Fibroblast of lung (primary cell): ENCODE results near the gene UQCC5.

Source experiments
- CTCF ChIP-seq, 2 donors: IDR thresholded peaks in 1 of 2; conservative IDR thresholded peaks in 1 of 2; 1 replicate in 1 of 2; 2 replicates in 1 of 2; pipeline ENCODE4 v1.5.1; 2011 to 2012; ENCODE audit warnings: low read length in 2 of 2, control low read depth in 1 of 2, inconsistent platforms in 1 of 2, low read depth in 1 of 2, mild to moderate bottlenecking in 1 of 2
- EZH2 ChIP-seq: IDR thresholded peaks from 2 replicates; pipeline ENCODE4 v1.5.1; 2012; ENCODE audit warnings: low read length, control low read depth, mild to moderate bottlenecking; ENCODE audit errors: missing control alignments

- TF ChIP-seq CTCF (conservative IDR thresholded peaks at IDR 0.05 in 1 of 2, IDR thresholded peaks at IDR 0.05 in 1 of 2; ENCODE audit: low read depth in 1 of 2, low read length in 2 of 2) (no peak), EZH2 (no peak)
These were observed 15.7 kb downstream of the UQCC5 start for GRCh38 chr3:52552089-52552488.
